PC-3 (cell line): ENCODE data around the gene MINDY1. TPM values are rescaled to one million over a fixed set of nuclear protein-coding genes. Genes with fewer than 3 reads are reported as not detected.

Experiments
- ATAC-seq: fragments of 200-7000 bp; cut with Tn5 transposase; 2 replicates; pipeline ENCODE4 v1.9.1; 2020; ENCODE audit warnings: mild to moderate bottlenecking, moderate library complexity
- BruUV-seq: library from RNA; stranded (reverse); fragments of 400-500 nt; replicated peaks from 2 replicates; lab custom pipeline; 2021; lab: Mats Ljungman, UMichigan
- CTCF ChIA-PET: fragments of 300-600 bp; sonication (Branson Sonifier 250); formaldehyde crosslinking; loops from one replicate; lab custom pipeline; 2022; ENCODE audit warnings: antibody characterized with exemption; lab: Charles Lee
- POLR2A ChIA-PET: fragments of 300-600 bp; sonication (Branson Sonifier 250); formaldehyde crosslinking; loops from one replicate; lab custom pipeline; 2022; ENCODE audit warnings: antibody characterized with exemption; ENCODE audit not compliant: unreplicated experiment; lab: Charles Lee
- DNase-seq: peaks from one replicate; pipeline ENCODE4 v3.0.0-alpha.2; 2015
- H2AFZ ChIP-seq: fragments of 300-600 bp; sonication (generic); 2 replicates; pipeline ENCODE4 v1.6.0; 2016; ENCODE audit warnings: antibody characterized with exemption, low read length
- H3F3A ChIP-seq: fragments of 300-600 bp; sonication (generic); one replicate; pipeline ENCODE4 v1.6.0; 2017; ENCODE audit warnings: antibody characterized with exemption, low read length, control low read depth, mild to moderate bottlenecking; ENCODE audit not compliant: unreplicated experiment
- H3K27ac ChIP-seq: fragments of 300-600 bp; sonication (generic); 2 replicates; pipeline ENCODE4 v1.5.1; 2016; ENCODE audit warnings: mild to moderate bottlenecking, low read length
- H3K27me3 ChIP-seq: fragments of 300-600 bp; sonication (generic); 2 replicates; pipeline ENCODE4 v1.6.1; 2016; ENCODE audit warnings: low read length, mixed read lengths
- H3K36me3 ChIP-seq: fragments of 300-600 bp; sonication (generic); 2 replicates; pipeline ENCODE4 v1.6.1; 2016; ENCODE audit warnings: low read depth, mixed run types, low read length, mixed read lengths
- H3K4me1 ChIP-seq: fragments of 300-600 bp; sonication (generic); 2 replicates; pipeline ENCODE4 v1.5.1; 2016; ENCODE audit warnings: low read length; ENCODE audit not compliant: insufficient read depth
- H3K4me2 ChIP-seq: fragments of 300-600 bp; sonication (generic); 2 replicates; pipeline ENCODE4 v1.6.0; 2016; ENCODE audit warnings: low read length
- H3K4me3 ChIP-seq: fragments of 300-600 bp; sonication (generic); 2 replicates; pipeline ENCODE4 v1.5.1; 2016; ENCODE audit warnings: mild to moderate bottlenecking, low read length, mixed read lengths
- H3K79me2 ChIP-seq: fragments of 300-600 bp; sonication (generic); 2 replicates; pipeline ENCODE4 v1.6.1; 2017; ENCODE audit warnings: low read length, mixed read lengths
- H3K9ac ChIP-seq: fragments of 300-600 bp; sonication (generic); 2 replicates; pipeline ENCODE4 v1.6.0; 2016; ENCODE audit warnings: mild to moderate bottlenecking, low read length
- H3K9me2 ChIP-seq: fragments of 300-600 bp; sonication (generic); replicated peaks from 2 replicates; pipeline ENCODE4 v1.6.1; 2016; ENCODE audit warnings: mixed run types, low read length, mixed read lengths
- H3K9me3 ChIP-seq: fragments of 300-600 bp; sonication (generic); 2 replicates; pipeline ENCODE4 v1.6.1; 2016; ENCODE audit warnings: low read length, mixed read lengths
- H4K20me1 ChIP-seq: fragments of 300-600 bp; sonication (generic); 2 replicates; pipeline ENCODE4 v1.6.1; 2016; ENCODE audit warnings: low read length, mixed read lengths
- CTCF ChIP-seq: fragments of 300-600 bp; sonication (generic); conservative IDR thresholded peaks from 2 replicates; pipeline ENCODE4 v1.5.1; 2017; ENCODE audit warnings: antibody characterized with exemption, low read depth, mild to moderate bottlenecking, low read length
- EZH2 ChIP-seq: fragments of 300-600 bp; sonication (generic); IDR thresholded peaks from one replicate; pipeline ENCODE4 v1.6.1; 2017; ENCODE audit warnings: antibody characterized with exemption, mild to moderate bottlenecking, low read length; ENCODE audit not compliant: unreplicated experiment
- EZH2phosphoT487 ChIP-seq: fragments of 300-600 bp; sonication (generic); IDR thresholded peaks from 2 replicates; pipeline ENCODE4 v1.6.1; 2018; ENCODE audit warnings: mild to moderate bottlenecking, antibody characterized with exemption, low read length, borderline replicate concordance
- intact Hi-C: fragments of 100-400 bp; cut with micrococcal nuclease; formaldehyde crosslinking; loops from 2 replicates; pipeline ENCODE4 v1.9.0; 2023
- total RNA-seq: library from RNA; depleted of rRNA; stranded (reverse); fragments of >200 nt; gene quantifications from 2 replicates; pipeline ENCODE4 v1.2.3, GENCODE V29; 2014

The MINDY1 gene
- total RNA-seq, 1 experiment from 2014 or later: 6.3 TPM

- no peak for TF ChIP-seq EZH2phosphoT487
- no peak for TF ChIP-seq EZH2
- TF ChIP-seq CTCF: no peak
- peaks cover 60% of the 10 kb centered on the region for H3K79me2 ChIP-seq
- ATAC-seq: no peak
- CTCF ChIA-PET: no interaction called here
- H3K9me2 ChIP-seq: no peaks in the 10 kb centered on the region
- H4K20me1 ChIP-seq: peaks cover 25% of the 10 kb centered on the region; the same call in 1 of the 2 replicates
- H3K9ac ChIP-seq: no peak overlapping the region
- POLR2A ChIA-PET: no interaction called here
- no peak for DNase-seq
- H3K4me2 ChIP-seq: 0 out of 2 replicates have a peak overlapping the region, but pooled peaks have one; percentile 23
- H3K27me3 ChIP-seq: no peaks in the 10 kb centered on the region
- intact Hi-C loops: no loop called here
- H3K4me3 ChIP-seq: no peak overlapping the region
- no peaks in the 10 kb centered on the region for H3K9me3 ChIP-seq
- BruUV-seq: no TSS peak
- peaks cover 22% of the 10 kb centered on the region for H3K4me1 ChIP-seq
- H3K36me3 ChIP-seq: peaks cover 51% of the 10 kb centered on the region
- no peak overlapping the region for H3K27ac ChIP-seq
- H2AFZ ChIP-seq: no peak overlapping the region
- peaks cover 7% of the 10 kb centered on the region for H3F3A ChIP-seq
Observed at GRCh38 chr1:151055581-151055980, 48.9 kb upstream of the MINDY1 start.

- BruUV-seq: no TSS peak
- ChIA-PET POLR2A (no interaction called here), CTCF (no interaction called here)
- H3K9me3 ChIP-seq: no peaks in the 10 kb centered on the region
- H3K27ac ChIP-seq: no peak overlapping the region
- H3K4me3 ChIP-seq: no peak overlapping the region
- H3K36me3 ChIP-seq: peaks cover 51% of the 10 kb centered on the region
- TF ChIP-seq EZH2: no peak
- no peak for TF ChIP-seq EZH2phosphoT487
- TF ChIP-seq CTCF: no peak
- H2AFZ ChIP-seq: no peak overlapping the region
- peaks cover 22% of the 10 kb centered on the region for H3K4me1 ChIP-seq
- peaks cover 55% of the 10 kb centered on the region for H3K79me2 ChIP-seq
- no peak for DNase-seq
- no peak for ATAC-seq
- no peak overlapping the region for H3K9ac ChIP-seq
- no peaks in the 10 kb centered on the region for H3K9me2 ChIP-seq
- H3K27me3 ChIP-seq: no peaks in the 10 kb centered on the region
- H3F3A ChIP-seq: peaks cover 9% of the 10 kb centered on the region
- peaks cover 25% of the 10 kb centered on the region; the same call in 1 of the 2 replicates for H4K20me1 ChIP-seq
- no peak overlapping the region for H3K4me2 ChIP-seq
- intact Hi-C loops: no loop called here
Observed at GRCh38 chr1:151054971-151055547, 48.4 kb upstream of the MINDY1 start.

GRCh38 chr1:151051356-151052009 is 44.8 kb upstream of the MINDY1 start:
- Histone ChIP-seq H3K9me2 (no peaks in the 10 kb centered on the region), H3K4me2 (no peak overlapping the region), H3K4me1 (peaks cover 15% of the 10 kb centered on the region), H3K4me3 (no peak overlapping the region), H4K20me1 (peaks cover 6% of the 10 kb centered on the region; the same call in 1 of the 2 replicates), H3K9me3 (no peaks in the 10 kb centered on the region), H3K79me2 (peaks cover 19% of the 10 kb centered on the region), H2AFZ (no peak overlapping the region), H3K36me3 (peaks cover 48% of the 10 kb centered on the region), H3K27me3 (no peaks in the 10 kb centered on the region), H3K9ac (no peak overlapping the region), H3F3A (peaks cover 9% of the 10 kb centered on the region), H3K27ac (no peak overlapping the region)
- BruUV-seq: no TSS peak
- intact Hi-C loops: no loop called here
- ATAC-seq: no peak
- TF ChIP-seq CTCF (no peak), EZH2 (no peak), EZH2phosphoT487 (no peak)
- CTCF ChIA-PET: no interaction called here
- no peak for DNase-seq
- POLR2A ChIA-PET: no interaction called here
